Effector memory CD8-positive, alpha-beta T cell (primary cell): ENCODE results near the gene WDR70.
"Not testable (repeated sequence)": the region's sequence is repeated elsewhere in the genome, so short reads cannot be mapped to it uniquely, and the experiment has no call there.

Source experiments
- ATAC-seq: fragments of 150-1000 bp; cut with Tn5 transposase; replicated peaks from 2 replicates; pipeline ENCODE4 v1.10.0; 2021; ENCODE audit warnings: mild to moderate bottlenecking, moderate library complexity
- DNase-seq, 3 experiments: peaks; one replicate each; pipeline ENCODE4 v3.0.0; 2021
- H3K27ac Mint-ChIP-seq, 2 donors: one replicate each; pipeline ENCODE4 v1.8.0; 2022; ENCODE audit warnings: mild to moderate bottlenecking in 2 of 2, mixed read lengths in 2 of 2, moderate library complexity in 2 of 2
- H3K27me3 Mint-ChIP-seq, 2 donors: one replicate each; pipeline ENCODE4 v1.8.0; 2022; ENCODE audit warnings: mixed read lengths in 2 of 2
- H3K36me3 Mint-ChIP-seq: one replicate; pipeline ENCODE4 v1.8.0; 2022; ENCODE audit warnings: mild to moderate bottlenecking, moderate library complexity, mixed read lengths; ENCODE audit not compliant: insufficient read depth
- H3K4me1 Mint-ChIP-seq, 2 donors: one replicate each; pipeline ENCODE4 v1.8.0; 2022; ENCODE audit warnings: low read depth in 2 of 2, mixed read lengths in 2 of 2
- H3K4me3 Mint-ChIP-seq, 2 donors: one replicate each; pipeline ENCODE4 v1.8.0; 2022; ENCODE audit warnings: mild to moderate bottlenecking in 2 of 2, mixed read lengths in 2 of 2, moderate library complexity in 2 of 2
- H3K9me3 Mint-ChIP-seq, 2 donors: one replicate each; pipeline ENCODE4 v1.8.0; 2022; ENCODE audit warnings: mixed read lengths in 2 of 2
- total RNA-seq, 9 experiments: gene quantifications; one replicate each; lab custom pipeline; 2026; lab: John Stamatoyannopoulos, UW

The WDR70 gene
- total RNA-seq, result 41.8 to 62.4 (median 52.7) reads per million in 9 experiments

- ATAC-seq, result peak; percentile 98
- not testable (repeated sequence) for H3K4me1 Mint-ChIP-seq, H3K9me3 Mint-ChIP-seq, H3K27me3 Mint-ChIP-seq
- Mint-ChIP-seq H3K27ac (peak within 1 kb of the TSS; percentile 79 to 81), H3K36me3 (peaks cover 32% of the 10 kb centered on the region), H3K4me3 (peak within 1 kb of the TSS; percentile 91 to 95)
- DNase-seq, result peak; percentile 65 to 75 (median 65)
Observed at GRCh38 chr5:37379100-37379628, at the start of gene WDR70. WDR70 (plus strand) TSS chr5:37379318; CDS start chr5:37379368, 50 bp downstream.

DNA sequence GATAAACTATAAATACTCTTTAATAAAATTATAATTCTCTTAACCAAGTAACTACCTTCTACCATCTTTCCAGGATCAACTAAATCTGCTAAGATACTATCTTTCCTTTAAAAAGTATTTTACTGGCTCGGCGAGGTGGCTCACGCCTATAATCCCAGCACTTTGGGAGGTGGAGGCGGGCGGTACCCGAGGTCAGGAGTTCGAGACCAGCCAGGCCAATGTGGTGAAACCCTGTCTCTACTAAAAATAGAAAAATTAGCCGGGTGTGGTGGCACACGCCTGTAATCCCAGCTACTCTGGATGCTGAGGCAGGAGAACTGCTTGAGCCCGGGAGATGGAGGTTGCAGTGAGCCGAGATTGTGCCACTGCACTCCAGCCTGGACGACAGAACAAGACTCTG is 44.4 kb upstream of the WDR70 start:
- not testable (repeated sequence) for ATAC-seq, H3K4me1 Mint-ChIP-seq, H3K27me3 Mint-ChIP-seq, DNase-seq, H3K9me3 Mint-ChIP-seq, H3K4me3 Mint-ChIP-seq
- peak overlapping the region in 1 of 2 donors; percentile 58 for H3K27ac Mint-ChIP-seq
- H3K36me3 Mint-ChIP-seq, result peaks cover 81% of the 10 kb centered on the region

DNA sequence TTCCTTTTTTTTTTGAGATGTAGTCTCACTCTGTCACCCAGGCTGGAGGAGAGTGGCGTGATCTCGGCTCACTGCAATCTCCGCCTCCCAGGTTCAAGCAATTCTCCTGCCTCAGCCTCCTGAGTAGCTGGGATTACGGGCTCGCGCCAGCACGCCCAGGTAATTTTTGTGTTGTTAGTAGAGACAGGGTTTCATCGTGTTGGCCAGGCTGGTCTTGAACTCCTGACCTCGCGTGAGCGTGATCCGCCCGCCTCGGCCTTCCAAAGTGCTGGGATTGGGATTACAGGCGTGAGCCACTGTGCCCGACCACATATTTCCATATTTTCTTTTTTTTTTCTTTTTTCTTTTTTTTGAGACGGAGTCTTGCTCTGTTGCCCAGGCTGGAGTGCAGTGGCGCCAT is 36.4 kb upstream of the WDR70 start:
- ATAC-seq, H3K9me3 Mint-ChIP-seq, H3K27ac Mint-ChIP-seq, DNase-seq, H3K27me3 Mint-ChIP-seq, H3K4me1 Mint-ChIP-seq, H3K4me3 Mint-ChIP-seq: not testable (repeated sequence)
- peaks cover 93% of the 10 kb centered on the region for H3K36me3 Mint-ChIP-seq

DNA sequence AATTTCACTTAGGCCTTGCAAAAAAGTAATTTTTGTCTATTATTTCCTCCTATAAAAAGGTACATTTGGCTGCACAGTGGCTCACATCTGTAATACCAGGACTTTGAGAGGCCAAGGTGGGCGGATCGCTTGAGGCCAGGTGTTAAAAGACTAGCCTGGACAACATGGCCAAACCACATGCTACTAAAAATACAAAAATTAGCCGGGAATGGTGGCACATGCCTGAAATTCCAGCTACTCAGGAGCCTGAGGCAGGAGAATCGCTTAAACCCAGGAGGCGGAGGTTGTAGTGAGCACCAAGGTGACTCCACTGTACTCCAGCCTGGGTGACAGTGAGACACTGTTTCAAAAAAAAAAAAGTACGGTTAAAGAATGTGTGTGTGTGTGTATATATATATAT is 24.0 kb upstream of the WDR70 start:
- Mint-ChIP-seq H3K27ac (no peak overlapping the region), H3K4me3 (no peak overlapping the region), H3K9me3 (no peaks in the 10 kb centered on the region), H3K27me3 (no peaks in the 10 kb centered on the region), H3K36me3 (peaks cover 77% of the 10 kb centered on the region), H3K4me1 (no peaks in the 10 kb centered on the region)
- no peak for ATAC-seq
- DNase-seq, result no peak

- ATAC-seq, result peak; percentile 39
- Mint-ChIP-seq H3K4me1 (peaks cover 27 to 40% of the 10 kb centered on the region in 2 donors), H3K9me3 (no peaks in the 10 kb centered on the region), H3K36me3 (peaks cover 15% of the 10 kb centered on the region), H3K27ac (peak overlapping the region; percentile 95 to 96), H3K4me3 (peak overlapping the region; percentile 93 to 97), H3K27me3 (no peaks in the 10 kb centered on the region)
- no peak for DNase-seq
Observed at GRCh38 chr5:37370550-37370863, 8.6 kb upstream of the WDR70 start.

DNA sequence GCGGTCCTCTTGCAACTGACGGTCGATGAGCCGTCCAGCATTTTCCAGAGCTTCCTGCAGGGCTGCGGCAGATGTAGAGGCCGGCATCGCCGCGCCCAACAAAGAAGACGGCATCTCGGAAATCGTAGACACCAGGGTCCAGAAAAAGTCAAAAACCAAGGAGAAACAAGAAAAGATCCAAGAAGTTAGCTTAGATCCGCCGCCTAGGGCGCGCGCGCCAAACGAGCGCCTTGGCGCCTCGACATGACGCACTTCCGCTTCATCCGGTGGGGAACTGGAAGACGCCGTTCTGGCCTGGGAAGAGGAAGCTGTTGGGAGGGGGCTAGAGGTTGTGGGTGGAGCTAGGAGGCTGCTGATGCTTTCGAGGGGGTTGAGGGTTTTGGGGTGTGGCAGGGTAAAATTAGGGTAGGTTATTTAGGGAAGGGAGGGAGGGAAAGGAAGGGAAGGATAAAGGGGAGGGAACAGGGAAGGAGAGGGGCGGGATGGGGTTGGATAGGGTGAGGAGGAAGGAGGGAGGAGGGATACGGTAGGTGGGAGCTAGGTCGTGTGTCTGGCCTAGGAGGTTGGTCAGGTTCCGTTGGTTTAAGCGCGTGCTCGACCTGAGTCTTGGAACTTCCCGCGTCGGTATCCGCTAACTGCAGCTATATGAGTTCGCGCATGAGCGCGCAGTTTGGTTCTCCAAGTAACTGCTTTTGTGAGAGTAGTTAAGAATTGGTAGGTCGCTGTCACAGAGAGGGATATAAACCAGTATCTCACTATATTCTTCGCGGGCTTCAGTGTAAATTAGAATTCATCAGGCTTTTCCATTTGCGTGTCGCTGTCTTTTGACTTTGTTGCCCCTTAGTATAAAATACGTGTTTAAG is 8.0 kb upstream of the WDR70 start, which contains the start of gene NUP155:
NUP155 (minus strand) TSS at position 243 of the 863 bp plus-strand sequence; CDS start at position 114, 129 bp downstream.
- DNase-seq, result peak; percentile 81 to 83 (median 82)
- ATAC-seq, result peak; percentile 92
- Mint-ChIP-seq H3K27ac (peak within 1 kb of the TSS; percentile 95 to 96), H3K27me3 (no peaks in the 10 kb centered on the region), H3K36me3 (peaks cover 15% of the 10 kb centered on the region), H3K4me1 (peaks cover 25 to 36% of the 10 kb centered on the region in 2 donors), H3K9me3 (no peaks in the 10 kb centered on the region), H3K4me3 (peak within 1 kb of the TSS; percentile 93 to 97)

GRCh38 chr5:37375091-37375490 is 4.0 kb upstream of the WDR70 start:
- H3K9me3 Mint-ChIP-seq, result no peaks in the 10 kb centered on the region
- no peak for ATAC-seq
- no peaks in the 10 kb centered on the region for H3K27me3 Mint-ChIP-seq
- H3K4me1 Mint-ChIP-seq, result peaks cover 19 to 23% of the 10 kb centered on the region in 2 donors
- H3K4me3 Mint-ChIP-seq, result no peak overlapping the region
- H3K36me3 Mint-ChIP-seq, result peaks cover 15% of the 10 kb centered on the region
- no peak overlapping the region for H3K27ac Mint-ChIP-seq
- no peak for DNase-seq

GRCh38 chr5:37378066-37378465 is 1.1 kb upstream of the WDR70 start:
- peak overlapping the region in 1 of 2 donors; percentile 65 for H3K27ac Mint-ChIP-seq
- H3K4me1 Mint-ChIP-seq, DNase-seq, H3K9me3 Mint-ChIP-seq, ATAC-seq, H3K27me3 Mint-ChIP-seq: not testable (repeated sequence)
- peaks cover 21% of the 10 kb centered on the region for H3K36me3 Mint-ChIP-seq
- peak overlapping the region; percentile 91 to 95 for H3K4me3 Mint-ChIP-seq

GRCh38 chr5:37391591-37391990 is 12.5 kb downstream of the WDR70 start:
- no peak for ATAC-seq
- no peak for DNase-seq
- Mint-ChIP-seq H3K27me3 (no peaks in the 10 kb centered on the region), H3K9me3 (no peaks in the 10 kb centered on the region), H3K27ac (no peak overlapping the region), H3K4me1 (peaks cover 8 to 10% of the 10 kb centered on the region in 2 donors), H3K4me3 (no peak overlapping the region), H3K36me3 (peaks cover 52% of the 10 kb centered on the region)

- peaks cover 76% of the 10 kb centered on the region for H3K36me3 Mint-ChIP-seq
- no peaks in the 10 kb centered on the region for H3K27me3 Mint-ChIP-seq
- ATAC-seq (no peak), DNase-seq (no peak)
- H3K27ac Mint-ChIP-seq, result no peak overlapping the region
- no peak overlapping the region for H3K4me3 Mint-ChIP-seq
- H3K4me1 Mint-ChIP-seq, result peaks cover 3 to 5% of the 10 kb centered on the region in 2 donors
- H3K9me3 Mint-ChIP-seq, result no peaks in the 10 kb centered on the region
Observed at GRCh38 chr5:37396352-37396751, 17.2 kb downstream of the WDR70 start.

- Mint-ChIP-seq H3K27me3 (no peaks in the 10 kb centered on the region), H3K9me3 (no peaks in the 10 kb centered on the region), H3K4me3 (no peak overlapping the region), H3K4me1 (no peaks in the 10 kb centered on the region), H3K36me3 (peaks cover 64% of the 10 kb centered on the region), H3K27ac (no peak overlapping the region)
- no peak for ATAC-seq
- DNase-seq, result no peak
Observed at GRCh38 chr5:37400501-37400900, 21.4 kb downstream of the WDR70 start.

- Mint-ChIP-seq H3K9me3 (no peaks in the 10 kb centered on the region), H3K4me1 (no peaks in the 10 kb centered on the region), H3K27ac (no peak overlapping the region), H3K4me3 (no peak overlapping the region), H3K27me3 (no peaks in the 10 kb centered on the region), H3K36me3 (peaks cover 26% of the 10 kb centered on the region)
- ATAC-seq, result no peak
- DNase-seq, result no peak
Observed at GRCh38 chr5:37412515-37412914, 33.4 kb downstream of the WDR70 start.

GRCh38 chr5:37415456-37415855 is 36.3 kb downstream of the WDR70 start:
- not testable (repeated sequence) for DNase-seq, H3K27me3 Mint-ChIP-seq, H3K4me1 Mint-ChIP-seq, H3K9me3 Mint-ChIP-seq, H3K27ac Mint-ChIP-seq, ATAC-seq, H3K4me3 Mint-ChIP-seq
- H3K36me3 Mint-ChIP-seq, result peaks cover 21% of the 10 kb centered on the region

DNA sequence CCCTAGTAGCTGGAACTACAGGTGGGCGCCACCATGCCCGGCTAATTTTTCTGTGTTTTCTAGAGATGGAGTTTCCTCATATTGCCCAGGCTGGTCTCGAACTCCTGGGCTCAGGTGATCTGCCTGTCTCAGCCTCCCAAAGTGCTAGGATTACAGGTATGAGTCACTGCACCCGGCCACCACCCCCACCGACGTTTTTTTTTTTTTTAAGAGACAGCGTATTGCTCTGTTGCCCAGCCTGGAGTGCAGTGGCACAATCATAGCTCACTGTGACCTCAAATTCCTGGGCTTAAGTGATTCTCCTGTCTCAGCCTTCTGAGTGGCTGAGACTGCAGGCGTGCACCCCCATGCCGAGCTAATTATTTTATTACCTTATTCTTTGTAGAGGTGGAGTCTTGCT is 38.2 kb downstream of the WDR70 start:
- Mint-ChIP-seq H3K27me3 (no peaks in the 10 kb centered on the region), H3K4me1 (no peaks in the 10 kb centered on the region), H3K27ac (no peak overlapping the region), H3K36me3 (peaks cover 19% of the 10 kb centered on the region), H3K4me3 (no peak overlapping the region), H3K9me3 (no peaks in the 10 kb centered on the region)
- no peak for ATAC-seq
- no peak for DNase-seq
